HUES64 (cell line): Measurements from ENCODE around the gene NVL.

ENCODE experiments used
- H3K27ac ChIP-seq: 2 replicates; pipeline ENCODE4 v1.7.0; 2013; ENCODE audit warnings: low read depth, low read length, inconsistent platforms
- H3K27me3 ChIP-seq: 2 replicates; pipeline ENCODE4 v1.6.1; 2013; ENCODE audit warnings: mild to moderate bottlenecking, low read length; ENCODE audit not compliant: insufficient read depth
- H3K36me3 ChIP-seq: 2 replicates; pipeline ENCODE4 v1.6.1; 2013; ENCODE audit warnings: mild to moderate bottlenecking, low read length; ENCODE audit not compliant: insufficient read depth
- H3K4me1 ChIP-seq: 2 replicates; pipeline ENCODE4 v1.6.1; 2013; ENCODE audit warnings: mild to moderate bottlenecking, low read length, moderate library complexity; ENCODE audit not compliant: insufficient read depth
- H3K4me3 ChIP-seq: 2 replicates; pipeline ENCODE4 v1.5.1; 2013; ENCODE audit warnings: mild to moderate bottlenecking, low read length, moderate library complexity
- H3K9ac ChIP-seq: 2 replicates; pipeline ENCODE4 v1.6.1; 2013; ENCODE audit warnings: mild to moderate bottlenecking, low read depth, low read length
- H3K9me3 ChIP-seq: 2 replicates; pipeline ENCODE4 v1.6.1; 2013; ENCODE audit warnings: low read depth, low read length; ENCODE audit not compliant: insufficient read depth
- WGBS: fragments of 150-250, 120-280 bp; methylation state at CpG from one replicate; pipeline ENCODE4 v1.1.7; 2013; ENCODE audit warnings: missing lambda C conversion rate; 5-methylcytosine and 5-hydroxymethylcytosine counted together

Gene NVL

GRCh38 chr1:224256640-224257039, 73.3 kb downstream of the NVL start:
- H3K4me3 ChIP-seq: no peak overlapping the region

GRCh38 chr1:224253721-224254120, 76.3 kb downstream of the NVL start:
- WGBS: 84% methylated on average over 1 of the region's 1 CpG
- Histone ChIP-seq H3K4me1 (peaks cover 16% of the 10 kb centered on the region), H3K9me3 (no peaks in the 10 kb centered on the region), H3K27ac (no peak overlapping the region), H3K9ac (no peak overlapping the region), H3K4me3 (no peak overlapping the region), H3K36me3 (peaks cover 12% of the 10 kb centered on the region), H3K27me3 (no peaks in the 10 kb centered on the region)

More at GRCh38 chr1:224256640-224257039, 73.3 kb downstream of the NVL start:
- H3K36me3 ChIP-seq: no peaks in the 10 kb centered on the region
- H3K9me3 ChIP-seq: no peaks in the 10 kb centered on the region
- H3K27ac ChIP-seq: peak overlapping the region; percentile 75; the same call in 1 of the 2 replicates
- no peaks in the 10 kb centered on the region for H3K27me3 ChIP-seq
- peaks cover 16% of the 10 kb centered on the region for H3K4me1 ChIP-seq
- WGBS: 36% methylated on average over 3 of the region's 3 CpGs
- 0 out of 2 replicates have a peak overlapping the region, but pooled peaks have one; percentile 0 for H3K9ac ChIP-seq

- Histone ChIP-seq H3K27me3 (no peaks in the 10 kb centered on the region), H3K9me3 (no peaks in the 10 kb centered on the region), H3K27ac (no peak overlapping the region), H3K4me1 (peaks cover 16% of the 10 kb centered on the region), H3K36me3 (peaks cover 24% of the 10 kb centered on the region), H3K9ac (no peak overlapping the region), H3K4me3 (no peak overlapping the region)
Measured at GRCh38 chr1:224252479-224252878, 77.5 kb downstream of the NVL start.

- peaks cover 24% of the 10 kb centered on the region for H3K36me3 ChIP-seq
- 92% methylated on average over 5 of the region's 5 CpGs for WGBS
- H3K4me1 ChIP-seq: peaks cover 8% of the 10 kb centered on the region
- H3K9me3 ChIP-seq: no peaks in the 10 kb centered on the region
- H3K27me3 ChIP-seq: no peaks in the 10 kb centered on the region
- no peak overlapping the region for H3K4me3 ChIP-seq
- H3K9ac ChIP-seq: no peak overlapping the region
- no peak overlapping the region for H3K27ac ChIP-seq
Measured at GRCh38 chr1:224251741-224252146, 78.2 kb downstream of the NVL start.

- Histone ChIP-seq H3K9ac (no peak overlapping the region), H3K36me3 (peaks cover 42% of the 10 kb centered on the region), H3K27ac (no peak overlapping the region), H3K9me3 (no peaks in the 10 kb centered on the region), H3K4me1 (peaks cover 7% of the 10 kb centered on the region; the same call in 1 of the 2 replicates), H3K4me3 (no peak overlapping the region), H3K27me3 (no peaks in the 10 kb centered on the region)
- WGBS: 83% methylated on average over 1 of the region's 1 CpG
Measured at GRCh38 chr1:224245188-224245587, 84.8 kb downstream of the NVL start.

- Histone ChIP-seq H3K9ac (no peak overlapping the region), H3K27me3 (no peaks in the 10 kb centered on the region), H3K27ac (no peak overlapping the region), H3K36me3 (peaks cover 25% of the 10 kb centered on the region; the same call in 1 of the 2 replicates), H3K4me3 (no peak overlapping the region), H3K9me3 (no peaks in the 10 kb centered on the region), H3K4me1 (peaks cover 36% of the 10 kb centered on the region)
- 91% methylated on average over 2 of the region's 3 CpGs for WGBS
Measured at GRCh38 chr1:224238756-224239155, 91.2 kb downstream of the NVL start.

- Histone ChIP-seq H3K4me3 (no peak overlapping the region), H3K27ac (no peak overlapping the region), H3K4me1 (peaks cover 36% of the 10 kb centered on the region), H3K27me3 (no peaks in the 10 kb centered on the region), H3K9me3 (no peaks in the 10 kb centered on the region), H3K9ac (no peak overlapping the region), H3K36me3 (peaks cover 23% of the 10 kb centered on the region)
- 89% methylated on average over 9 of the region's 9 CpGs for WGBS
Measured at GRCh38 chr1:224238212-224238611, 91.8 kb downstream of the NVL start.

GRCh38 chr1:224237119-224237881, 92.7 kb downstream of the NVL start:
- no peaks in the 10 kb centered on the region for H3K9me3 ChIP-seq
- no peaks in the 10 kb centered on the region for H3K27me3 ChIP-seq
- no peak overlapping the region for H3K9ac ChIP-seq
- 93% methylated on average over 11 of the region's 11 CpGs for WGBS
- no peak overlapping the region for H3K4me3 ChIP-seq
- H3K36me3 ChIP-seq: peaks cover 30% of the 10 kb centered on the region
- H3K27ac ChIP-seq: peak overlapping the region; percentile 89; the same call in 1 of the 2 replicates
- peaks cover 36% of the 10 kb centered on the region for H3K4me1 ChIP-seq

- 47% methylated on average over 1 of the region's 2 CpGs for WGBS
- H3K36me3 ChIP-seq: peaks cover 33% of the 10 kb centered on the region
- H3K9ac ChIP-seq: peak overlapping the region; percentile 45; the same call in 1 of the 2 replicates
- H3K9me3 ChIP-seq: no peaks in the 10 kb centered on the region
- no peak overlapping the region for H3K4me3 ChIP-seq
- no peaks in the 10 kb centered on the region for H3K27me3 ChIP-seq
- peak overlapping the region; percentile 89; the same call in 1 of the 2 replicates for H3K27ac ChIP-seq
- peaks cover 35% of the 10 kb centered on the region for H3K4me1 ChIP-seq
Measured at GRCh38 chr1:224235813-224236493, 94.0 kb downstream of the NVL start.

GRCh38 chr1:224234017-224234416, 96.0 kb downstream of the NVL start:
- Histone ChIP-seq H3K36me3 (peaks cover 46% of the 10 kb centered on the region), H3K4me1 (peaks cover 21% of the 10 kb centered on the region), H3K27me3 (no peaks in the 10 kb centered on the region), H3K27ac (no peak overlapping the region), H3K9ac (no peak overlapping the region), H3K9me3 (no peaks in the 10 kb centered on the region), H3K4me3 (no peak overlapping the region)

GRCh38 chr1:224226849-224227502, 103.0 kb downstream of the NVL start:
- H3K4me3 ChIP-seq: no peak overlapping the region
- H3K27ac ChIP-seq: no peak overlapping the region
- H3K27me3 ChIP-seq: no peaks in the 10 kb centered on the region
- no peak overlapping the region for H3K9ac ChIP-seq
- H3K36me3 ChIP-seq: peaks cover 43% of the 10 kb centered on the region
- no peaks in the 10 kb centered on the region for H3K9me3 ChIP-seq
- 85% methylated on average over 6 of the region's 6 CpGs for WGBS
- peaks cover 11% of the 10 kb centered on the region for H3K4me1 ChIP-seq
